B cell (primary cell): ENCODE measurements around the gene SMIM13. TPM values are rescaled to one million over a fixed set of nuclear protein-coding genes. Genes with fewer than 3 reads are reported as not detected.

Source experiments
- ATAC-seq: fragments of 200-7000 bp; cut with Tn5 transposase; one replicate; pipeline ENCODE4 v1.10.0; 2021; ENCODE audit warnings: low read depth, mild to moderate bottlenecking, moderate number of reproducible peaks, moderate library complexity
- CTCF ChIA-PET: fragments of 350-600 bp; sonication (Branson Sonifier 250); formaldehyde crosslinking; loops from one replicate; lab custom pipeline; 2021; ENCODE audit warnings: antibody characterized with exemption, inconsistent platforms; lab: Charles Lee
- POLR2A ChIA-PET: fragments of 350-600 bp; sonication (Branson Sonifier 250); formaldehyde crosslinking; loops from one replicate; lab custom pipeline; 2021; ENCODE audit warnings: antibody characterized with exemption; lab: Charles Lee
- DNase-seq: peaks from one replicate; pipeline ENCODE4 v3.0.0; 2013
- H2AFZ ChIP-seq: 2 replicates; pipeline ENCODE4 v1.6.1; 2012; ENCODE audit warnings: mild to moderate bottlenecking, low read depth, low read length; ENCODE audit not compliant: insufficient read depth, poor library complexity, severe bottlenecking
- H3K27ac ChIP-seq, 2 donors: 1 replicate in 1 of 2; 2 replicates in 1 of 2; pipeline ENCODE4 v1.5.1; 2012 to 2013; ENCODE audit warnings: low read length in 2 of 2, mild to moderate bottlenecking in 2 of 2, moderate library complexity in 1 of 2
- H3K27me3 ChIP-seq, 4 experiments: fragments of 200-600 bp in 1 of 4; sonication (generic) in 1 of 4; replicated peaks in 1 of 4; 1 replicate in 2 of 4; 2 replicates in 2 of 4; pipeline versions ENCODE4 v1.6.1 to v1.7.0; 2013 to 2016; ENCODE audit warnings: low read length in 3 of 4, mild to moderate bottlenecking in 2 of 4, mixed read lengths in 1 of 4, moderate library complexity in 1 of 4; ENCODE audit not compliant: insufficient read depth in 4 of 4, control insufficient read depth in 3 of 4; ENCODE audit errors: control extremely low read depth in 1 of 4
- H3K36me3 ChIP-seq, 2 experiments: replicated peaks in 1 of 2; 1 replicate in 1 of 2; 2 replicates in 1 of 2; pipeline versions ENCODE4 v1.6.1 to v1.7.1; 2013; ENCODE audit warnings: low read length in 1 of 2; ENCODE audit not compliant: insufficient read depth in 2 of 2, control insufficient read depth in 1 of 2; ENCODE audit errors: control extremely low read depth in 1 of 2, extremely low read depth in 1 of 2
- H3K4me1 ChIP-seq, 2 donors: fragments of 200-600 bp in 1 of 2; sonication (generic) in 1 of 2; 1 replicate in 1 of 2; 2 replicates in 1 of 2; pipeline versions ENCODE4 v1.5.1 to v1.6.1; 2013 to 2017; ENCODE audit warnings: low read length in 2 of 2; ENCODE audit not compliant: control insufficient read depth in 2 of 2, insufficient read depth in 2 of 2
- H3K4me2 ChIP-seq: replicated peaks from 2 replicates; pipeline ENCODE3; 2012; ENCODE audit warnings: mild to moderate bottlenecking, low read depth, low read length; ENCODE audit not compliant: poor library complexity, severe bottlenecking
- H3K4me3 ChIP-seq, 5 experiments: fragments of 200-600 bp in 1 of 5; sonication (generic) in 1 of 5; 1 replicate in 3 of 5; 2 replicates in 2 of 5; pipeline versions ENCODE4 v1.5.1 to v1.7.0; 2011 to 2016; ENCODE audit warnings: low read length in 4 of 5, mild to moderate bottlenecking in 4 of 5, low read depth in 2 of 5, control low read depth in 1 of 5, moderate library complexity in 1 of 5; ENCODE audit not compliant: insufficient read depth in 1 of 5; ENCODE audit errors: control extremely low read depth in 1 of 5, extremely low read depth in 1 of 5
- H3K79me2 ChIP-seq: fragments of 200-600 bp; sonication (generic); one replicate; pipeline ENCODE4 v1.6.0; 2016; ENCODE audit warnings: low read length; ENCODE audit not compliant: control insufficient read depth, insufficient read depth
- H3K9ac ChIP-seq: fragments of 200-600 bp; sonication (generic); 2 replicates; pipeline ENCODE4 v1.6.1; 2017; ENCODE audit warnings: mild to moderate bottlenecking, low read length, moderate library complexity
- H3K9me3 ChIP-seq, 3 donors: one replicate each; pipeline versions ENCODE4 v1.6.1 to v1.7.1; 2013; ENCODE audit warnings: low read length in 2 of 3; ENCODE audit not compliant: control insufficient read depth in 2 of 3, insufficient read depth in 1 of 3; ENCODE audit errors: control extremely low read depth in 1 of 3
- H4K20me1 ChIP-seq: 2 replicates; pipeline ENCODE4 v1.6.0; 2012; ENCODE audit warnings: mild to moderate bottlenecking, low read length; ENCODE audit not compliant: insufficient read depth, control insufficient read depth, poor library complexity, severe bottlenecking
- H3K27ac Mint-ChIP-seq: one replicate; pipeline ENCODE4 v1.8.0; 2021; ENCODE audit warnings: mixed read lengths
- H3K27me3 Mint-ChIP-seq: one replicate; pipeline ENCODE4 v1.8.0; 2021; ENCODE audit warnings: mixed read lengths
- H3K4me1 Mint-ChIP-seq: one replicate; pipeline ENCODE4 v1.8.0; 2021; ENCODE audit warnings: mixed read lengths
- H3K4me3 Mint-ChIP-seq: one replicate; pipeline ENCODE4 v1.8.0; 2021; ENCODE audit warnings: mixed read lengths
- H3K9me3 Mint-ChIP-seq: one replicate; pipeline ENCODE4 v1.8.0; 2022; ENCODE audit warnings: mixed read lengths; ENCODE audit not compliant: insufficient read depth
- EZH2 ChIP-seq: IDR thresholded peaks from 2 replicates; pipeline ENCODE4 v1.6.1; 2012; ENCODE audit warnings: borderline replicate concordance, low read depth, mild to moderate bottlenecking, moderate library complexity, low read length; ENCODE audit not compliant: insufficient read depth, poor library complexity, severe bottlenecking
- WGBS: methylation state at CpG from one replicate; pipeline ENCODE4 v1.1.5; 2013; ENCODE audit warnings: missing lambda C conversion rate; ENCODE audit not compliant: insufficient coverage; 5-methylcytosine and 5-hydroxymethylcytosine counted together
- intact Hi-C: fragments of 100-400 bp; cut with micrococcal nuclease; formaldehyde crosslinking; loops from one replicate; pipeline ENCODE4 v1.10.0; 2022
- polyA plus RNA-seq: library from polyadenylated mRNA; depleted of rRNA; stranded (reverse); fragments of >200 nt; gene quantifications from 2 replicates; pipeline ENCODE4 v1.2.3, GENCODE V29; 2012
- total RNA-seq, 2 donors: library from RNA; stranded (reverse); fragments of 120-200 nt in 1 of 2; gene quantifications; 1 replicate in 1 of 2; 2 replicates in 1 of 2; pipeline versions ENCODE4 v1.2.3 to v1.2.4, GENCODE V29; 2013 to 2022
- TF ChIP-seq, protein P1 (sequence below): fragments of 200-600 bp; IDR thresholded peaks from one replicate; pipeline ENCODE4 v1.8.0; 2022; ENCODE audit warnings: antibody characterized with exemption, mild to moderate bottlenecking

SMIM13 gene
- total and polyA plus RNA-seq, 2 donors (not counting 1 experiment from before 2014, with no cell fraction given): 2.1 to 5.5 TPM

DNA sequence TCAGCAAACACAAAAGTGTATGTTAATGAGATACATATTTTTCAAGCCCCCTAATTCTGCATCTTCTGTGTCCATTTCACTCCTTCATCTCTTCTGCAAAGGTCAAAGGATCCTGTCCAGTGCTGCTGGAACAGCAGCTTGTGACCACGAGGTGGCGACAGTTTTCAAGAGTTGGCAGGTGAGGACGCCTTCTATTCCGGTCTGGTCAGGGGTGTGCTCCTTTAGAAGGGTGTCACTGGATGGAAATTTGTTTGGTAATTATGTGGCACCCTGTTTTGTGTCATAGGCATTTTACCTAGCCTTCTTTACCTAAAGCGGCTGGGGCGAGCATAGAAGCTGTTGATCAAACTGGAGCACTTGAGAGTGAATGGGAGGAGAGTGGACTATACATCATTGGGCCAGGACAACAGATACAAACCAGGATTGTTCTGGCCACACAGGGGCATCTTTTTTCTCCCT, 50.8 kb downstream of the SMIM13 start:
- ATAC-seq (peak; percentile 80), DNase-seq (peak; percentile 77)
- Mint-ChIP-seq H3K27ac (no peak overlapping the region), H3K4me1 (peaks cover 7% of the 10 kb centered on the region), H3K4me3 (no peak overlapping the region), H3K27me3 (no peaks in the 10 kb centered on the region), H3K9me3 (no peaks in the 10 kb centered on the region)
- 0% methylated on average over 4 of the region's 6 CpGs for WGBS
- Histone ChIP-seq H3K36me3 (no peaks in the 10 kb centered on the region), H3K27ac (no peak overlapping the region), H3K4me3 (no peak overlapping the region), H3K79me2 (no peaks in the 10 kb centered on the region), H2AFZ (no peak overlapping the region), H3K4me2 (no peak overlapping the region), H4K20me1 (no peaks in the 10 kb centered on the region), H3K9ac (no peak overlapping the region), H3K4me1 (peaks cover 0 to 5% of the 10 kb centered on the region in 2 donors), H3K27me3 (no peaks in the 10 kb centered on the region), H3K9me3 (no peaks in the 10 kb centered on the region)
- no peak for TF ChIP-seq EZH2
- TF ChIP-seq, protein P1, sequence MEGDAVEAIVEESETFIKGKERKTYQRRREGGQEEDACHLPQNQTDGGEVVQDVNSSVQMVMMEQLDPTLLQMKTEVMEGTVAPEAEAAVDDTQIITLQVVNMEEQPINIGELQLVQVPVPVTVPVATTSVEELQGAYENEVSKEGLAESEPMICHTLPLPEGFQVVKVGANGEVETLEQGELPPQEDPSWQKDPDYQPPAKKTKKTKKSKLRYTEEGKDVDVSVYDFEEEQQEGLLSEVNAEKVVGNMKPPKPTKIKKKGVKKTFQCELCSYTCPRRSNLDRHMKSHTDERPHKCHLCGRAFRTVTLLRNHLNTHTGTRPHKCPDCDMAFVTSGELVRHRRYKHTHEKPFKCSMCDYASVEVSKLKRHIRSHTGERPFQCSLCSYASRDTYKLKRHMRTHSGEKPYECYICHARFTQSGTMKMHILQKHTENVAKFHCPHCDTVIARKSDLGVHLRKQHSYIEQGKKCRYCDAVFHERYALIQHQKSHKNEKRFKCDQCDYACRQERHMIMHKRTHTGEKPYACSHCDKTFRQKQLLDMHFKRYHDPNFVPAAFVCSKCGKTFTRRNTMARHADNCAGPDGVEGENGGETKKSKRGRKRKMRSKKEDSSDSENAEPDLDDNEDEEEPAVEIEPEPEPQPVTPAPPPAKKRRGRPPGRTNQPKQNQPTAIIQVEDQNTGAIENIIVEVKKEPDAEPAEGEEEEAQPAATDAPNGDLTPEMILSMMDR: peak; percentile 94
- ChIA-PET POLR2A (no interaction called here), CTCF (interaction anchor here (0.6 to 7.4 kb wide), 19 partner anchors 9 to 438 kb away, joined by 3 to 156 read pairs (median 4); no protein-coding TSS in a partner anchor)
- intact Hi-C loops: loop anchor here (1.0 kb wide), 2 partner anchors 28 to 352 kb away; no protein-coding TSS in a partner anchor

DNA sequence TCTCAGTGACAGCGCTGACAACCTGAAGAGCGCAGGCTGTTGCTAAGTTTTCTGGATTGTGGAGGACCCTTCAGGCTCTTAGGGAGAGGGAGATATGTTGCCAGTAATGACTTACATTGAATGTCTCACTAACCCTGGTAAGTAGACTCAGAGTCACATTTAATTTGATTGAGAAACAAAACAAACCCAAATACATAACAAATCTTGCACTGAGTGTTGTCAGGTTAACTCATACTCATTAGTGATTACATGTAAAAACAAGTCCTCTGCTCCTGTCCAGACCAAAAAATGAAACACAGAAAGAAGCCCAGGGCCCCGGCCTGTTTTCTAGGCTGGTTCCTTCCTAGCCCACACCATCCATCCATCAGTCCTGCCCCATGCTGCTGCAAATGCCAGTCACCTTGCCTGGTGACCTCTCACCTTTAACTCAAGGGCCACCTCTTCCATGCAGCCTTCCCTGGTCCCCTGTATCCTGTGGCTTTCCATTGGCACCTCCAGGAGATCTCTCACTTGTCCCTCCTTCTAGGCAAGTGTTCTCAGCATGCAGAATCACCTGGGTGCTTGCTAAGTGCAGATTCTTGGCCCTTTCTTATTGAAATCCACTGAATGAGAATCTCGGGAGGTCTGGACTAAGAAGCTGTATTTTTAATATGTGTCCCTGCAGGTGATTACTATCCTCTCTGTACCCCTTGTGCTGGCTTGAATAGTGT, 52.6 kb downstream of the SMIM13 start:
- peaks cover 3% of the 10 kb centered on the region for H3K4me1 Mint-ChIP-seq
- no peaks in the 10 kb centered on the region for H3K27me3 Mint-ChIP-seq
- no peak overlapping the region for H3K4me2 ChIP-seq
- H3K4me3 ChIP-seq: no peak overlapping the region
- H3K27ac ChIP-seq: no peak overlapping the region
- no peak overlapping the region for H3K27ac Mint-ChIP-seq
- intact Hi-C loops: no loop called here
- H3K9me3 ChIP-seq: no peaks in the 10 kb centered on the region
- TF ChIP-seq EZH2: no peak
- TF ChIP-seq, protein P1: no peak
- H3K79me2 ChIP-seq: no peaks in the 10 kb centered on the region
- H3K27me3 ChIP-seq: no peaks in the 10 kb centered on the region
- no peaks in the 10 kb centered on the region for H4K20me1 ChIP-seq
- no peak overlapping the region for H3K4me3 Mint-ChIP-seq
- ATAC-seq: no peak
- CTCF ChIA-PET: interaction anchor here (1.1 to 7.4 kb wide), 6 partner anchors 9 to 429 kb away, joined by 3 to 156 read pairs (median 13); no protein-coding TSS in a partner anchor
- no peaks in the 10 kb centered on the region for H3K9me3 Mint-ChIP-seq
- H3K9ac ChIP-seq: no peak overlapping the region
- H3K4me1 ChIP-seq: peaks cover 0 to 5% of the 10 kb centered on the region in 2 donors
- H3K36me3 ChIP-seq: no peaks in the 10 kb centered on the region
- POLR2A ChIA-PET: no interaction called here
- 100% methylated on average over 1 of the region's 4 CpGs for WGBS
- no peak overlapping the region for H2AFZ ChIP-seq
- no peak for DNase-seq
